Muscle layer of duodenum (tissue), 2 donors: ENCODE measurements around the gene ONECUT2.
"Not testable (repeated sequence)": the region's sequence is repeated elsewhere in the genome, so short reads cannot be mapped to it uniquely, and the experiment has no call there.

Source experiments
- H3K27ac ChIP-seq: one replicate; pipeline ENCODE4 v1.7.0; 2013; ENCODE audit warnings: mild to moderate bottlenecking, low read length
- H3K27me3 ChIP-seq: one replicate; pipeline ENCODE4 v1.7.0; 2013; ENCODE audit warnings: low read depth, mild to moderate bottlenecking, control low read depth, low read length
- H3K36me3 ChIP-seq, 2 donors: one replicate each; pipeline ENCODE4 v1.7.0; 2013; ENCODE audit warnings: low read length in 2 of 2, control low read depth in 1 of 2, mild to moderate bottlenecking in 1 of 2; ENCODE audit not compliant: insufficient read depth in 2 of 2, control insufficient read depth in 1 of 2
- H3K4me1 ChIP-seq, 2 donors: one replicate each; pipeline ENCODE4 v1.7.0; 2013; ENCODE audit warnings: low read length in 2 of 2, mild to moderate bottlenecking in 2 of 2, control low read depth in 1 of 2, moderate library complexity in 1 of 2; ENCODE audit not compliant: insufficient read depth in 2 of 2, control insufficient read depth in 1 of 2
- H3K4me3 ChIP-seq, 2 donors: one replicate each; pipeline ENCODE4 v1.7.0; 2013; ENCODE audit warnings: low read length in 2 of 2, low read depth in 1 of 2, mild to moderate bottlenecking in 1 of 2
- H3K9me3 ChIP-seq, 2 donors: one replicate each; pipeline ENCODE4 v1.7.0; 2013; ENCODE audit warnings: low read length in 2 of 2, control low read depth in 1 of 2, mild to moderate bottlenecking in 1 of 2; ENCODE audit not compliant: control insufficient read depth in 1 of 2
- donor health status: healthy.

Gene ONECUT2

GRCh38 chr18:57516056-57516455, 80.9 kb downstream of the ONECUT2 start:
- Histone ChIP-seq H3K27ac (no peak overlapping the region), H3K36me3 (no peaks in the 10 kb centered on the region), H3K27me3 (no peaks in the 10 kb centered on the region), H3K4me3 (no peak overlapping the region), H3K4me1 (no peaks in the 10 kb centered on the region), H3K9me3 (no peaks in the 10 kb centered on the region)

GRCh38 chr18:57518533-57518932, 83.4 kb downstream of the ONECUT2 start:
- Histone ChIP-seq H3K27me3 (no peaks in the 10 kb centered on the region), H3K27ac (no peak overlapping the region), H3K9me3 (no peaks in the 10 kb centered on the region), H3K4me1 (no peaks in the 10 kb centered on the region), H3K36me3 (no peaks in the 10 kb centered on the region), H3K4me3 (no peak overlapping the region)

GRCh38 chr18:57519668-57520424, 84.7 kb downstream of the ONECUT2 start:
- H3K36me3 ChIP-seq: no peaks in the 10 kb centered on the region
- H3K9me3 ChIP-seq: peaks cover 0 to 5% of the 10 kb centered on the region in 2 donors
- H3K4me3 ChIP-seq: no peak overlapping the region
- H3K4me1 ChIP-seq: no peaks in the 10 kb centered on the region
- no peaks in the 10 kb centered on the region for H3K27me3 ChIP-seq
- no peak overlapping the region for H3K27ac ChIP-seq

- not testable (repeated sequence) for H3K4me1 ChIP-seq, H3K27me3 ChIP-seq, H3K27ac ChIP-seq, H3K4me3 ChIP-seq, H3K9me3 ChIP-seq, H3K36me3 ChIP-seq
Measured at GRCh38 chr18:57522348-57522747, 87.2 kb downstream of the ONECUT2 start.

- Histone ChIP-seq H3K9me3 (peaks cover 0 to 8% of the 10 kb centered on the region in 2 donors), H3K4me3 (no peak overlapping the region), H3K27me3 (no peaks in the 10 kb centered on the region), H3K27ac (no peak overlapping the region), H3K36me3 (no peaks in the 10 kb centered on the region), H3K4me1 (no peaks in the 10 kb centered on the region)
Measured at GRCh38 chr18:57523171-57523956, 88.2 kb downstream of the ONECUT2 start.

GRCh38 chr18:57527556-57528229, 92.5 kb downstream of the ONECUT2 start:
- Histone ChIP-seq H3K36me3 (no peaks in the 10 kb centered on the region), H3K27ac (no peak overlapping the region), H3K9me3 (peaks cover 0 to 8% of the 10 kb centered on the region in 2 donors), H3K27me3 (no peaks in the 10 kb centered on the region), H3K4me3 (no peak overlapping the region), H3K4me1 (no peaks in the 10 kb centered on the region)

- peaks cover 0 to 8% of the 10 kb centered on the region in 2 donors for H3K9me3 ChIP-seq
- no peak overlapping the region for H3K4me3 ChIP-seq
Measured at GRCh38 chr18:57529151-57529550, 94.0 kb downstream of the ONECUT2 start.

GRCh38 chr18:57533006-57533867, 98.1 kb downstream of the ONECUT2 start:
- H3K27me3 ChIP-seq: no peaks in the 10 kb centered on the region
- no peak overlapping the region for H3K27ac ChIP-seq
- H3K4me3 ChIP-seq: no peak overlapping the region
- no peaks in the 10 kb centered on the region for H3K4me1 ChIP-seq
- no peaks in the 10 kb centered on the region for H3K9me3 ChIP-seq
- no peaks in the 10 kb centered on the region for H3K36me3 ChIP-seq

More at GRCh38 chr18:57529151-57529550, 94.0 kb downstream of the ONECUT2 start:
- H3K27ac ChIP-seq: no peak overlapping the region
- no peaks in the 10 kb centered on the region for H3K27me3 ChIP-seq
- H3K36me3 ChIP-seq: no peaks in the 10 kb centered on the region
- no peaks in the 10 kb centered on the region for H3K4me1 ChIP-seq

GRCh38 chr18:57533868-57534510, 98.8 kb downstream of the ONECUT2 start:
- Histone ChIP-seq H3K27ac (no peak overlapping the region), H3K4me1 (no peaks in the 10 kb centered on the region), H3K4me3 (no peak overlapping the region), H3K36me3 (no peaks in the 10 kb centered on the region), H3K9me3 (no peaks in the 10 kb centered on the region), H3K27me3 (no peaks in the 10 kb centered on the region)

GRCh38 chr18:57534511-57534909, 99.3 kb downstream of the ONECUT2 start:
- H3K27me3 ChIP-seq: no peaks in the 10 kb centered on the region
- no peak overlapping the region for H3K27ac ChIP-seq
- no peaks in the 10 kb centered on the region for H3K36me3 ChIP-seq
- no peaks in the 10 kb centered on the region for H3K4me1 ChIP-seq
- H3K9me3 ChIP-seq: no peaks in the 10 kb centered on the region
- H3K4me3 ChIP-seq: no peak overlapping the region
